HG03575 (cell line): ENCODE results near the gene SEC14L3.

Experiments
- ATAC-seq: cut with Tn5 transposase; IDR thresholded peaks from one replicate; pipeline ENCODE4 v1.9.1; 2021; ENCODE audit not compliant: unreplicated experiment, insufficient number of reproducible peaks, low FRiP score; ENCODE audit errors: extremely low read depth

SEC14L3 gene

GRCh38 chr22:30471616-30472318 is at the start of gene SEC14L3:
TSS of gene SEC14L3 (minus strand) at chr22:30472017. CDS start at chr22:30471958, 59 bp downstream.
- ATAC-seq: no peak

- ATAC-seq: no peak
These were observed 48.1 kb upstream of the SEC14L3 start for GRCh38 chr22:30519842-30520425.

GRCh38 chr22:30516731-30517130 is 44.9 kb upstream of the SEC14L3 start:
- ATAC-seq: no peak

- no peak for ATAC-seq
These were observed 44.5 kb upstream of the SEC14L3 start for GRCh38 chr22:30516273-30516672.

GRCh38 chr22:30514252-30514651 is 42.4 kb upstream of the SEC14L3 start:
- ATAC-seq: no peak

- no peak for ATAC-seq
These were observed 41.6 kb upstream of the SEC14L3 start for GRCh38 chr22:30513462-30513861.

- no peak for ATAC-seq
These were observed 40.1 kb upstream of the SEC14L3 start for GRCh38 chr22:30511911-30512310.

- ATAC-seq: no peak
These were observed 39.3 kb upstream of the SEC14L3 start for GRCh38 chr22:30511109-30511508.

GRCh38 chr22:30508216-30508615 is 36.4 kb upstream of the SEC14L3 start:
- ATAC-seq: no peak

GRCh38 chr22:30507670-30508069 is 35.9 kb upstream of the SEC14L3 start:
- ATAC-seq: no peak

- no peak for ATAC-seq
These were observed 34.7 kb upstream of the SEC14L3 start for GRCh38 chr22:30506507-30506968.

- ATAC-seq: no peak
These were observed 31.7 kb upstream of the SEC14L3 start for GRCh38 chr22:30503551-30503950.

GRCh38 chr22:30502911-30503310 is 31.1 kb upstream of the SEC14L3 start:
- ATAC-seq: no peak

- ATAC-seq: no peak
These were observed 30.3 kb upstream of the SEC14L3 start for GRCh38 chr22:30502153-30502552.

GRCh38 chr22:30500628-30501027 is 28.8 kb upstream of the SEC14L3 start:
- ATAC-seq: no peak

- ATAC-seq: no peak
These were observed 25.8 kb upstream of the SEC14L3 start for GRCh38 chr22:30497466-30498150.

GRCh38 chr22:30495041-30495784 is 23.4 kb upstream of the SEC14L3 start:
- ATAC-seq: no peak

GRCh38 chr22:30492144-30492543 is 20.3 kb upstream of the SEC14L3 start:
- no peak for ATAC-seq

- ATAC-seq: no peak
These were observed 19.6 kb upstream of the SEC14L3 start for GRCh38 chr22:30491381-30491780.
